Upper lobe of left lung (tissue), 6 donors: ENCODE data around the gene GALNT18. TPM values are rescaled to one million over a fixed set of nuclear protein-coding genes. Genes with fewer than 3 reads are reported as not detected.

ENCODE experiments used
- ATAC-seq, 2 donors: fragments of 200-7000 bp; cut with Tn5 transposase; one replicate each; pipeline ENCODE4 v1.9.1; 2022; ENCODE audit warnings: mild to moderate bottlenecking in 2 of 2, moderate library complexity in 2 of 2; ENCODE audit not compliant: low FRiP score in 2 of 2
- DNase-seq, 2 donors: peaks; one replicate each; pipeline ENCODE4 v3.0.0-alpha.2; 2019 to 2020
- H3K27ac ChIP-seq, 4 donors: fragments of 200-600 bp; sonication (generic); one replicate each; pipeline ENCODE4 v1.5.1; 2016 to 2019
- H3K27me3 ChIP-seq, 4 donors: fragments of 200-600 bp; sonication (generic); one replicate each; pipeline ENCODE4 v1.5.1; 2017 to 2019
- H3K36me3 ChIP-seq, 4 donors: fragments of 200-600 bp; sonication (generic); one replicate each; pipeline ENCODE4 v1.5.1; 2016 to 2019
- H3K4me1 ChIP-seq, 4 donors: fragments of 200-600 bp; sonication (generic); one replicate each; pipeline ENCODE4 v1.5.1; 2018 to 2019
- H3K4me3 ChIP-seq, 4 donors: fragments of 200-600 bp; sonication (generic); one replicate each; pipeline ENCODE4 v1.5.1; 2017 to 2019; ENCODE audit warnings: mild to moderate bottlenecking in 2 of 4, moderate library complexity in 1 of 4
- H3K9me3 ChIP-seq, 4 donors: fragments of 200-600 bp; sonication (generic); one replicate each; pipeline ENCODE4 v1.5.1; 2018 to 2019
- EP300 ChIP-seq, 4 donors: sonication (generic); formaldehyde crosslinking; IDR thresholded peaks; one replicate each; pipeline ENCODE4 v1.5.1; 2017; ENCODE audit warnings: antibody characterized with exemption in 4 of 4, control low read depth in 2 of 4
- POLR2A ChIP-seq, 4 donors: fragments of 450-650 bp; IDR thresholded peaks; one replicate each; pipeline ENCODE4 v1.5.1; 2016 to 2017; ENCODE audit warnings: antibody characterized with exemption in 4 of 4, mild to moderate bottlenecking in 2 of 4
- POLR2AphosphoS5 ChIP-seq, 2 donors: sonication (generic); formaldehyde crosslinking; IDR thresholded peaks; one replicate each; pipeline ENCODE4 v1.5.1; 2017; ENCODE audit warnings: antibody characterized with exemption in 2 of 2
- WGBS, 2 donors: methylation state at CpG; one replicate each; pipeline ENCODE4 v1.1.5; 2017 to 2018; 5-methylcytosine and 5-hydroxymethylcytosine counted together
- total RNA-seq, 6 donors: library from RNA; depleted of rRNA in 4 of 6; stranded (reverse); fragments of >200 nt in 4 of 6; gene quantifications; one replicate each; pipeline versions ENCODE4 v1.1.0 to v1.2.1, GENCODE V29; 2016 to 2021
- TF ChIP-seq, protein P1 (sequence below), 6 experiments: fragments of 450-650 bp in 4 of 6; fragments of 200-600 bp in 2 of 6; sonication (generic) in 2 of 6; IDR thresholded peaks; one replicate each; pipeline ENCODE4 v1.5.1; 2016 to 2019; ENCODE audit warnings: antibody characterized with exemption in 6 of 6
- donor health status: DM: no; HTN: no; CAD: no; lungs with moderate emphysema.
- donor health status: DM: no; HTN: yes; CAD: no; lungs with severe emphysema.

GALNT18 gene
- total RNA-seq, 6 donors from 2014 or later: 48.2 to 115 (median 61.8) TPM

DNA sequence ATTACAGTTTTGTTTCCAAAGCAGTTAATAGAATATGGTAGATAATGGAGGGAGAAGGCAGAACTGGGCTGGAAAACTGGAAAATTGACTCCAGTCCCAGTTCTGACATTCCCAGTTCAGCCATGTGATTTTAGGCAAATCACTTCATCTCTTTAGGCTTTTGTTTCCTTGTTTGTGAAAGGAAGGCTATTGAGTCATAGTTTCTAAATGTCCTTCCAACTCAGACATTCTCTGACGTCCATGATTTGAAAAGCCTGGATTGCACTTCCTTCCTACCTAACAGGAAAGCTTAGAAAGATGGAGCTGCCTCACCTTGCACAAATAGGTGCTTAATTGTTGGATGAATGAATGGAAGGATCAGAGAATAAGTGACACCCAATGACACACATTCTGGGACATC, 19.8 kb upstream of the GALNT18 start:
- Histone ChIP-seq H3K27ac (no peak overlapping the region), H3K4me1 (no peaks in the 10 kb centered on the region), H3K4me3 (no peak overlapping the region), H3K27me3 (no peaks in the 10 kb centered on the region), H3K9me3 (no peaks in the 10 kb centered on the region), H3K36me3 (no peaks in the 10 kb centered on the region)
- WGBS, 2 donors: 32 to 53% methylated on average over 1 of the region's 1 CpG
- no peak for ATAC-seq
- no peak for DNase-seq
- TF ChIP-seq EP300 (IDR thresholded peaks at IDR 0.05) (no peak), POLR2AphosphoS5 (IDR thresholded peaks at IDR 0.05) (peak in 1 of 2 donors; percentile 25)

DNA sequence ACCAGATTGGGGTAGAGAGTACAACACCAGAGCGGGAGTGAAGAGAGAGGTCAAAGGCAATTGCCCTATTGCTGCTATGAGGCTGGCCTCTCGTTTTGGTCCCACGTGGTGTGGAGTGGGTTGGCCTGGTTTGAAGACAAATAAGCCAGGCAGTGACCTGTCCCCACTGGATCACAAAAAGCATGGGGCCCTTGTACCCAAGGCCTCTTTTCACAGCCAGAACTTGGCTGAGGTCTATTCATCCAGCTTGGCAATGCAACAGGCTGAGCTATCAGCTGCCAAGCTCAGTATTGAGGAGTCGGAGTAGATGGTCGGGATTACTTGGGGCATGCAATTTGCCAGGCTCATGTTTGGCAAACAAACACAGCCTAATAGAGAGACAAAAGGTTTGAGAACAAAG, 19.2 kb upstream of the GALNT18 start:
- DNase-seq (no peak), ATAC-seq (no peak)
- 92 to 94% methylated on average over 4 to 5 of the region's 5 CpGs for WGBS, 2 donors
- Histone ChIP-seq H3K36me3 (no peaks in the 10 kb centered on the region), H3K27me3 (no peaks in the 10 kb centered on the region), H3K9me3 (no peaks in the 10 kb centered on the region), H3K4me3 (no peak overlapping the region), H3K27ac (no peak overlapping the region), H3K4me1 (no peaks in the 10 kb centered on the region)
- TF ChIP-seq POLR2A (IDR thresholded peaks at IDR 0.05) (no peak), POLR2AphosphoS5 (IDR thresholded peaks at IDR 0.05) (no peak), EP300 (IDR thresholded peaks at IDR 0.05) (no peak)
- TF ChIP-seq, protein P1, sequence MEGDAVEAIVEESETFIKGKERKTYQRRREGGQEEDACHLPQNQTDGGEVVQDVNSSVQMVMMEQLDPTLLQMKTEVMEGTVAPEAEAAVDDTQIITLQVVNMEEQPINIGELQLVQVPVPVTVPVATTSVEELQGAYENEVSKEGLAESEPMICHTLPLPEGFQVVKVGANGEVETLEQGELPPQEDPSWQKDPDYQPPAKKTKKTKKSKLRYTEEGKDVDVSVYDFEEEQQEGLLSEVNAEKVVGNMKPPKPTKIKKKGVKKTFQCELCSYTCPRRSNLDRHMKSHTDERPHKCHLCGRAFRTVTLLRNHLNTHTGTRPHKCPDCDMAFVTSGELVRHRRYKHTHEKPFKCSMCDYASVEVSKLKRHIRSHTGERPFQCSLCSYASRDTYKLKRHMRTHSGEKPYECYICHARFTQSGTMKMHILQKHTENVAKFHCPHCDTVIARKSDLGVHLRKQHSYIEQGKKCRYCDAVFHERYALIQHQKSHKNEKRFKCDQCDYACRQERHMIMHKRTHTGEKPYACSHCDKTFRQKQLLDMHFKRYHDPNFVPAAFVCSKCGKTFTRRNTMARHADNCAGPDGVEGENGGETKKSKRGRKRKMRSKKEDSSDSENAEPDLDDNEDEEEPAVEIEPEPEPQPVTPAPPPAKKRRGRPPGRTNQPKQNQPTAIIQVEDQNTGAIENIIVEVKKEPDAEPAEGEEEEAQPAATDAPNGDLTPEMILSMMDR (IDR thresholded peaks at IDR 0.05): no peak

DNA sequence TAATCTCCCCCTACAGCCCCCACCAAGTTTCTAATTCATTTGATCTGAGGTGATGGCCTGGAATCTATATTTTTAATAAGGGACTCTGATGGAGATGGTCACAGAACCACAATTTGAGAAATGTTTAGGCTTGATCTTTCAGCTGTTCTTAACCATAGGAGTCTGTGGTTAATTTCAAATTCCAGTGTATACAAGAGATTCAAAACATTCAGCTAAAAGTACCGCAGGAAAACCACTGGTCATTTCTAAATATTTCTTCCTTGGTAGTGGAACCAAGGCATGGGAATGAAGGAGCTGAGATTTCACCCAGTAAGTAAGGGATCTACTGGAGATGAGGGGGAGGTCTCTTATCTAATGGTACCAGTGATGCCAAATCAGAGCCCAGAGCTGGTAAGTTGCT, 18.3 kb upstream of the GALNT18 start:
- no peak for ATAC-seq
- H3K4me1 ChIP-seq: no peaks in the 10 kb centered on the region
- H3K27me3 ChIP-seq: no peaks in the 10 kb centered on the region
- DNase-seq: no peak
- TF ChIP-seq POLR2AphosphoS5 (IDR thresholded peaks at IDR 0.05): no peak
- TF ChIP-seq, protein P1 (IDR thresholded peaks at IDR 0.05): no peak
- TF ChIP-seq EP300 (IDR thresholded peaks at IDR 0.05): no peak
- no peak for TF ChIP-seq POLR2A (IDR thresholded peaks at IDR 0.05)
- no peak overlapping the region for H3K4me3 ChIP-seq
- H3K9me3 ChIP-seq: no peaks in the 10 kb centered on the region
- H3K27ac ChIP-seq: no peak overlapping the region
- 90 to 96% methylated on average over 1 of the region's 1 CpG for WGBS, 2 donors
- H3K36me3 ChIP-seq: no peaks in the 10 kb centered on the region

DNA sequence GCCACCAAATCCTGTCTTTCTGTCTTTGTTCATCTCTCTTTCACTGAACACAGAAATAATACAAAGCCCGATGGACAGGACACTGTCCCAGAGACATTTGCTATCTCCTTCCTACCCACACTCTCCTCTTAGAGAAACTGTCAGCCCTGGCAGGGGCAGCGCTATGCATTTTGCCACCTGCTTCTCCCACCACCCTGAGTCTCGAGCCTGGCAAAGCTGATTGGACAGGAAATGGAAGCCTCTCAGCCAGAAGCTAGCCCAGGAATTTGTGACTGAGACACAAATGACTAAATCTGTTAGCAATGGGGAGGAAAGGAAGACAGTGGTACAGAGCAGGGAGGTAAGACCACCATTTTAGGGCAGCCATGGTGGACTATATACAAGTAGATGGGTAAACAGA, 14.9 kb upstream of the GALNT18 start:
- no peak for TF ChIP-seq POLR2A (IDR thresholded peaks at IDR 0.05)
- no peak for TF ChIP-seq EP300 (IDR thresholded peaks at IDR 0.05)
- TF ChIP-seq POLR2AphosphoS5 (IDR thresholded peaks at IDR 0.05): no peak
- TF ChIP-seq, protein P1 (IDR thresholded peaks at IDR 0.05): no peak
- DNase-seq: no peak
- no peak for ATAC-seq

DNA sequence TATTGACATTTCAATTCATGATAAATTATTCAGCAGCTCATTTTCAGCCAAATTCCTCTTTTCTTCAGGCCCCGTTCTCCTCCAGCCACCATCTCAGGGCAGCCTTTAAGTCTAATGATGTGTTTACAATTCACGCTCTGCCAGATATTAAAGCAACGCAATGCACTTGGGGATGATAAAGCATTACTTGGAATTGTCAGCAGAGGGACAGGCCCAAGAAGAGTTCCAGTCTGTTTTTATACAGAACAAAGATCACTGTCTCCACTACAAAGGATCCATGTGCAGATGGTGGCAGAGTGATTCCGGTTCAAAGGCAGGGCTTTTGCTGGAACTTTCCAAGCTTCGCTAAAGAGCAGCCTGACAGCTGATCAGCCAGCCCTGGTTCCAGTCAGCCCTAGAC, 13.6 kb upstream of the GALNT18 start:
- Histone ChIP-seq H3K9me3 (no peaks in the 10 kb centered on the region), H3K4me1 (no peaks in the 10 kb centered on the region), H3K27ac (no peak overlapping the region), H3K36me3 (no peaks in the 10 kb centered on the region), H3K4me3 (no peak overlapping the region), H3K27me3 (no peaks in the 10 kb centered on the region)
- WGBS, 2 donors: 77 to 85% methylated on average over 5 of the region's 5 CpGs
- TF ChIP-seq POLR2A (IDR thresholded peaks at IDR 0.05) (no peak), POLR2AphosphoS5 (IDR thresholded peaks at IDR 0.05) (no peak), EP300 (IDR thresholded peaks at IDR 0.05) (no peak)
- TF ChIP-seq, protein P1 (IDR thresholded peaks at IDR 0.05): peak in 1 of 6 experiments; percentile 19
- DNase-seq: no peak
- no peak for ATAC-seq

More for the DNA sequence above, 14.9 kb upstream of the GALNT18 start:
- Histone ChIP-seq H3K4me3 (no peak overlapping the region), H3K9me3 (no peaks in the 10 kb centered on the region), H3K36me3 (no peaks in the 10 kb centered on the region), H3K27ac (no peak overlapping the region), H3K27me3 (no peaks in the 10 kb centered on the region), H3K4me1 (no peaks in the 10 kb centered on the region)
- WGBS, 2 donors: 56 to 63% methylated on average over 3 of the region's 3 CpGs
